Stomach (tissue), 9 donors: ENCODE measurements around the gene DNAJC4. TPM values are rescaled to one million over a fixed set of nuclear protein-coding genes. Genes with fewer than 3 reads are reported as not detected.

ENCODE experiments used
- DNase-seq, 2 donors: peaks; one replicate each; pipeline versions ENCODE4 v3.0.0 to v3.0.0-alpha.2; 2013 to 2019
- H3K27ac ChIP-seq, 5 donors: fragments of 200-600 bp in 4 of 5; sonication (generic) in 4 of 5; one replicate each; pipeline ENCODE4 v1.5.1; 2013 to 2019; ENCODE audit warnings: mild to moderate bottlenecking in 1 of 5, moderate library complexity in 1 of 5
- H3K27me3 ChIP-seq, 3 donors: fragments of 200-600 bp; sonication (generic); one replicate each; pipeline ENCODE4 v1.5.1; 2017 to 2019; ENCODE audit warnings: mixed run types in 1 of 3
- H3K36me3 ChIP-seq, 4 donors: fragments of 200-600 bp; sonication (generic); 1 replicate in 3 of 4; 2 replicates in 1 of 4; pipeline ENCODE4 v1.5.1; 2016 to 2019
- H3K4me1 ChIP-seq, 4 donors: fragments of 200-600 bp; sonication (generic); one replicate each; pipeline ENCODE4 v1.5.1; 2016 to 2019
- H3K4me3 ChIP-seq, 4 donors: fragments of 200-600 bp; sonication (generic) in 3 of 4; one replicate each; pipeline ENCODE4 v1.5.1; 2016 to 2019; ENCODE audit warnings: mild to moderate bottlenecking in 1 of 4
- H3K9me3 ChIP-seq, 4 donors: fragments of 200-600 bp; sonication (generic); one replicate each; pipeline ENCODE4 v1.5.1; 2016 to 2019
- EP300 ChIP-seq: sonication (generic); formaldehyde crosslinking; IDR thresholded peaks from one replicate; pipeline ENCODE4 v1.6.1; 2017; ENCODE audit warnings: antibody characterized with exemption
- POLR2A ChIP-seq, 4 donors: fragments of 450-650 bp; IDR thresholded peaks; one replicate each; pipeline ENCODE4 v1.6.1; 2016; ENCODE audit warnings: antibody characterized with exemption in 4 of 4, control low read depth in 2 of 4, mild to moderate bottlenecking in 1 of 4, moderate library complexity in 1 of 4
- POLR2AphosphoS5 ChIP-seq, 3 donors: sonication (generic); formaldehyde crosslinking; IDR thresholded peaks; one replicate each; pipeline ENCODE4 v1.6.1; 2016; ENCODE audit warnings: antibody characterized with exemption in 3 of 3
- WGBS, 5 donors: extraction: QIAGEN DNeasy Blood & Tissue Kit in 3 of 5; methylation state at CpG; one replicate each; pipeline versions ENCODE4 v1.1.5 to v1.1.7; 2013 to 2018; 5-methylcytosine and 5-hydroxymethylcytosine counted together
- intact Hi-C: fragments of 100-400 bp; cut with DNase I; formaldehyde crosslinking; loops from one replicate; pipeline ENCODE4 v1.15.1; 2023; ENCODE audit warnings: low total_unique reads
- polyA plus RNA-seq, 3 donors: library from polyadenylated mRNA; stranded (reverse); fragments of 200-250 nt; gene quantifications; one replicate each; pipeline ENCODE4 v1.2.3, GENCODE V29; 2013
- total RNA-seq, 5 donors: library from RNA; depleted of rRNA; stranded (reverse); fragments of >200 nt; gene quantifications; one replicate each; pipeline versions ENCODE4 v1.1.0 to v1.2.3, GENCODE V29; 2014 to 2016
- TF ChIP-seq, protein P1 (sequence below), 7 experiments: fragments of 450-650 bp in 4 of 7; fragments of 200-600 bp in 3 of 7; sonication (generic) in 3 of 7; IDR thresholded peaks; one replicate each; pipeline ENCODE4 v1.5.1; 2016 to 2019; ENCODE audit warnings: antibody characterized with exemption in 7 of 7, control low read depth in 2 of 7, mild to moderate bottlenecking in 1 of 7
- donor health status: healthy with polysubstance abuse.
- donor health status: Bipolar disorder and iron deficiency.
- donor health status: healthy.

The DNAJC4 gene
- total and polyA plus RNA-seq, 8 donors, result 8.3 to 115 (median 42.8) TPM

GRCh38 chr11:64275031-64275800, 44.9 kb downstream of the DNAJC4 start:
- peaks cover 12 to 41% (median 38%) of the 10 kb centered on the region in 4 donors for H3K4me1 ChIP-seq
- intact Hi-C loops, result no loop called here
- peak overlapping the region; percentile 14 to 96 (median 36) for H3K27ac ChIP-seq
- H3K27me3 ChIP-seq, result no peaks in the 10 kb centered on the region
- no peak for DNase-seq
- no peaks in the 10 kb centered on the region for H3K9me3 ChIP-seq
- TF ChIP-seq POLR2AphosphoS5 (IDR thresholded peaks at IDR 0.05), result no peak
- 61 to 90% (median 87%) methylated on average over 12 to 15 of the region's 15 CpGs for WGBS, 5 donors
- H3K36me3 ChIP-seq, result peaks cover 13 to 47% (median 44%) of the 10 kb centered on the region in 4 donors
- H3K4me3 ChIP-seq, result no peak overlapping the region

- DNase-seq, result no peak
- peaks cover 13 to 51% (median 47%) of the 10 kb centered on the region in 4 donors for H3K36me3 ChIP-seq
- no peak overlapping the region for H3K4me3 ChIP-seq
- intact Hi-C loops, result no loop called here
- no peaks in the 10 kb centered on the region for H3K9me3 ChIP-seq
- WGBS, 5 donors, result 55 to 70% (median 59%) methylated on average over 1 to 2 of the region's 2 CpGs
- no peaks in the 10 kb centered on the region for H3K27me3 ChIP-seq
- peak overlapping the region in 3 of 5 donors; percentile 18 to 96 (median 33) for H3K27ac ChIP-seq
- TF ChIP-seq POLR2A (IDR thresholded peaks at IDR 0.05), result no peak
- no peak for TF ChIP-seq POLR2AphosphoS5 (IDR thresholded peaks at IDR 0.05)
- TF ChIP-seq, protein P1, sequence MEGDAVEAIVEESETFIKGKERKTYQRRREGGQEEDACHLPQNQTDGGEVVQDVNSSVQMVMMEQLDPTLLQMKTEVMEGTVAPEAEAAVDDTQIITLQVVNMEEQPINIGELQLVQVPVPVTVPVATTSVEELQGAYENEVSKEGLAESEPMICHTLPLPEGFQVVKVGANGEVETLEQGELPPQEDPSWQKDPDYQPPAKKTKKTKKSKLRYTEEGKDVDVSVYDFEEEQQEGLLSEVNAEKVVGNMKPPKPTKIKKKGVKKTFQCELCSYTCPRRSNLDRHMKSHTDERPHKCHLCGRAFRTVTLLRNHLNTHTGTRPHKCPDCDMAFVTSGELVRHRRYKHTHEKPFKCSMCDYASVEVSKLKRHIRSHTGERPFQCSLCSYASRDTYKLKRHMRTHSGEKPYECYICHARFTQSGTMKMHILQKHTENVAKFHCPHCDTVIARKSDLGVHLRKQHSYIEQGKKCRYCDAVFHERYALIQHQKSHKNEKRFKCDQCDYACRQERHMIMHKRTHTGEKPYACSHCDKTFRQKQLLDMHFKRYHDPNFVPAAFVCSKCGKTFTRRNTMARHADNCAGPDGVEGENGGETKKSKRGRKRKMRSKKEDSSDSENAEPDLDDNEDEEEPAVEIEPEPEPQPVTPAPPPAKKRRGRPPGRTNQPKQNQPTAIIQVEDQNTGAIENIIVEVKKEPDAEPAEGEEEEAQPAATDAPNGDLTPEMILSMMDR (IDR thresholded peaks at IDR 0.05), result no peak
- no peak for TF ChIP-seq EP300
- peaks cover 12 to 41% (median 40%) of the 10 kb centered on the region in 4 donors for H3K4me1 ChIP-seq
These were observed 45.5 kb downstream of the DNAJC4 start for GRCh38 chr11:64275841-64276240.

DNA sequence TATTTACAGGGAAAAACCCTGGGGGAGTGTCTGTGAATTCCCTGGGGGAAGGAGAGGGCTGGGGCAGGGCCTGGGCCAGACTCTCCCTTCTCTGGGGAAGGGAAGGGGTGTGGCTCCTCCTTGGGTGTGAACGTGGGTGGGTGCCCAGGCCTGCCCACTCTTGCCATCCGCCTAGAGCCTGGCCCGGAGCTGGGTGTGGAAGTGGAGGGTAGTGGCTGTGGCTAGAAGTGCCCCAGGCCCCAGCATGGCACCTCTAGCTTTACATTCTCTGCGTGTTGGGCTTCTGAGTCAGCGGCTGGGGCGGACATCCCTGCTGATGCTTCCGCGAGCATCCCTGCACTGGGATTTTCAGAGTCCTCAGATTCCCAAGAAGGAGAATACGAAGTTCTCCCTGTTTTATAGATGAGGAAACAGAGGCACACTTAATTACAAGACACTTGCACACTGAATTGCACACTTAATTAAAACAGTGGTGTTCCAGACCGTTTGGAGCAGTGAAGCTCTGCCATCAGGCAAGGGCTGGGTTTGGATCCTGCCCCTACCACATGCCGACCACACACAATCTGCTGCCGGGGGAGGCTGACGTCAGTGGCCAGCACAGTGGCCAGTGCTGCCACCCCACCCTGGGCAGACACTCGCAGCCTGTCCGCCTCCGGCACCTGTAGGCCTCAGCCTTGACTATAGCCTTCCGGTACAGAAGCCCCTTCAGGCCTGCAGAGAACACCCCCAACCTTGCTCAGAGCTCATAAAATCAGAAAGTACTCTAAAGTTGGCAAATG, 46.5 kb downstream of the DNAJC4 start:
- Histone ChIP-seq H3K9me3 (no peaks in the 10 kb centered on the region), H3K4me1 (peaks cover 8 to 45% (median 40%) of the 10 kb centered on the region in 4 donors), H3K27ac (peak overlapping the region in 4 of 5 donors; percentile 24 to 53 (median 33)), H3K4me3 (no peak overlapping the region), H3K36me3 (peaks cover 15 to 60% (median 55%) of the 10 kb centered on the region in 4 donors), H3K27me3 (no peaks in the 10 kb centered on the region)
- peak in 1 of 2 donors; percentile 56 for DNase-seq
- no peak for TF ChIP-seq EP300
- TF ChIP-seq POLR2AphosphoS5 (IDR thresholded peaks at IDR 0.05), result no peak
- TF ChIP-seq POLR2A (IDR thresholded peaks at IDR 0.05), result no peak
- TF ChIP-seq, protein P1 (IDR thresholded peaks at IDR 0.05), result no peak
- intact Hi-C loops, result no loop called here
- 58 to 71% (median 65%) methylated on average over 12 to 17 of the region's 17 CpGs for WGBS, 5 donors

- Histone ChIP-seq H3K9me3 (no peaks in the 10 kb centered on the region), H3K4me3 (no peak overlapping the region), H3K27me3 (no peaks in the 10 kb centered on the region), H3K27ac (no peak overlapping the region), H3K36me3 (peaks cover 16 to 67% (median 62%) of the 10 kb centered on the region in 4 donors), H3K4me1 (peaks cover 7 to 45% (median 43%) of the 10 kb centered on the region in 4 donors)
- no peak for TF ChIP-seq EP300
- no peak for TF ChIP-seq POLR2A (IDR thresholded peaks at IDR 0.05)
- TF ChIP-seq, protein P1 (IDR thresholded peaks at IDR 0.05), result no peak
- no peak for TF ChIP-seq POLR2AphosphoS5 (IDR thresholded peaks at IDR 0.05)
- DNase-seq, result no peak
- intact Hi-C loops, result no loop called here
- 80 to 88% (median 84%) methylated on average over 8 of the region's 8 CpGs for WGBS, 5 donors
These were observed 48.3 kb downstream of the DNAJC4 start for GRCh38 chr11:64278576-64279190.
